ENCODE data around the gene GDF11.

GDF11 gene

DNA sequence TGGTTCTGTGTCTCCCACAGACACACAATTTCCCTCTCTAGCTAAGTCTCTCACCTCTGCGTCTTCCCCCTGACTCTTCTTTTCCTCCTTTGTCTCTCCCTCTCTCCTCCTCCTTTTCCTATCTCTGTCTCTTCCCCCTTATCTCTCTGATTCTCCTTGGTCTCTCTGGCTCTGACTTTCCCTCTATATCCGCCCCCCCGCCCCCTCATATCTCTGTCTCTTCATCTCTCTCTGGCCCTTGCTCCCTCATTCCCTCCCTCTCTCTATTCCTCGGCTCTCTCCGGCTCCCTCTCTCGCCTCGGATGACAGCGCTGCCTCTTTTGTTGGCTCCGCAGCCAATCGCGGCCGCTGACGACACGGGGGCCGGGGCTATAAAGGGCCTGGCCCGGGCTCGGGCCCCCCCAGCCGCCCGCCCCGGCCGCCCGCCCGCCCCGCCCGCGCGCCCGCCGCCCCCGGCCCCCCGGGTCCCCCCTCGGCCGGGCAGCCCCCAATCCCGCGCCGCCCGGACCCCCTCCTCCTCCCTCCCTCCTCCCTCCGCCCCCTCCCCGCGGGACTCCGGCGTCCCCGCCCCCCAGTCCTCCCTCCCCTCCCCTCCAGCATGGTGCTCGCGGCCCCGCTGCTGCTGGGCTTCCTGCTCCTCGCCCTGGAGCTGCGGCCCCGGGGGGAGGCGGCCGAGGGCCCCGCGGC lies at the start of gene GDF11:
GDF11 (plus strand) TSS at position 404 of the 687 bp plus-strand sequence; CDS start at position 599, 195 bp downstream.
- FAIRE-seq = no peak

- FAIRE-seq = no peak
Observed at GRCh38 chr12:55693323-55694187, 49.4 kb upstream of the GDF11 start.

GRCh38 chr12:55694188-55694515 lies 48.8 kb upstream of the GDF11 start:
- FAIRE-seq = no peak

- FAIRE-seq = no peak
Observed at GRCh38 chr12:55694651-55695050, 48.3 kb upstream of the GDF11 start.

GRCh38 chr12:55695349-55695748 lies 47.6 kb upstream of the GDF11 start:
- no peak for FAIRE-seq

DNA sequence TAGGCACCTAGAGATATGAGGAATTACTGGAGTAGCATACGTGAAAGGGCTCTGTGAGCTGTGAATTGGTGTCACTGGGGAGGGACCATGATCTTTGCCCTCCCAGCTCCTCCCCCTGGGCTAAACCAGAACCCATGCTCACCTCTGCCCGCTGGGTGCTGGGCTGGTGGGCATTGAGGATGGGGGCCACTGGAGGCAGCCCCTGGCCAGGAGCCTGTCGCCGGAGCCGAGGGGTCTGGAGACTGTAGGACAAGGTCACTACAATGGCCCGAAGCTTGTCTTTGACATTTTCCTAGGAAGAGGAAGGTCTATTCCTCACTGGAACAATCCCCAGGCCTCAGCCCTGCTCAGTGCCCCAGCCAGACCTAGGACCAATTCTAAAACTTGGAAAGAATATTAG lies 46.8 kb upstream of the GDF11 start:
- FAIRE-seq = no peak

DNA sequence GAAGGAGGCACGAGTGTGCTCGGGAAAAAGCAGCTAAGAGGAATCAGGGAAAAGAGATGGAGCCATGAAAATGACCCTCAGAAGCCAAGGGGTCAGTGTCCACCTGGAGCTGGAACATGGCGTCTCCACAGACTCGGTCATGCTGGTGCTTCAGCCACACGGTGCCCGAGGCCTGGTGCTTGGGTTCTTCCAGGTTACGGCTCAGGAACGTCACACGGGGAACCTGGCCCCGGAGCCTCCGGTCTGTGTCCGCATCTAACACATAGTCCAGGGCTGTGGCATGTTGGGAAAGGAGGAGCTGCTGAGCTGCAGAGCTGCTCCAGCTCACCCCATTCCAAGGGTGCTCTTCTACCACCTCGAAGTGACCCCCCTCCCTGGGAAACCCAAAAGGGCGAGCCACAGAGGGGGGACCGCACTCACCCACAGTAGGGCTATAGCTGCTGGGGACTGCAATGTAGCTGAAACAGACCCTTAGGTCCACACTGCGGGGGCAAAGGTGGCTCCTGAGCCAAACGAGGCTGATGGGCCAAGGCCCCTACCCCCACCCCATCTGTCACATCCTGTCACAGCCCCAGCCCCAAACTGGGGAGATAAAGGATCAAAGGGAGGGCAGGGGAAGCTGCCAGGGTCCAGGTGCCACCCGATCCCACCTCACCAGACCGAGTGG lies 46.0 kb upstream of the GDF11 start:
- no peak for FAIRE-seq

DNA sequence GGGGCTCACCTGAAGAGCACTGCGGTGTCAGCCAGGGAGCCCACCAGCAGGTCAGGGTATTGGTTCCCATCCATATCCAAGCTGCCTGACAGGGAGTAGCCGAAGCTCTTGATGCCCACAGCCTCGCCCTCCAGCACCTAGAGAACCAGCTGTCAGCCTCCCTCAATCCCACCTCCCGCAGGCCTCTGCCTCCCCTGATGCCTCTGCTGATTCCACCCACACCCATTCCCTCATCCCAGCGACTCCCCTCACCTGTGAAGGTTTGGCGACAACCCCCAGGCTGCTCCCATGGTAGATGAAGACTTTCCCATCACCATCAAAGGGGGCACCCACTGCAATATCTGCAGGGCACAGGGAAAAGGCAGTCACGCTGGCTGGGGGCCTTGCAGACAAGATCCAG lies 45.2 kb upstream of the GDF11 start:
- FAIRE-seq = no peak

DNA sequence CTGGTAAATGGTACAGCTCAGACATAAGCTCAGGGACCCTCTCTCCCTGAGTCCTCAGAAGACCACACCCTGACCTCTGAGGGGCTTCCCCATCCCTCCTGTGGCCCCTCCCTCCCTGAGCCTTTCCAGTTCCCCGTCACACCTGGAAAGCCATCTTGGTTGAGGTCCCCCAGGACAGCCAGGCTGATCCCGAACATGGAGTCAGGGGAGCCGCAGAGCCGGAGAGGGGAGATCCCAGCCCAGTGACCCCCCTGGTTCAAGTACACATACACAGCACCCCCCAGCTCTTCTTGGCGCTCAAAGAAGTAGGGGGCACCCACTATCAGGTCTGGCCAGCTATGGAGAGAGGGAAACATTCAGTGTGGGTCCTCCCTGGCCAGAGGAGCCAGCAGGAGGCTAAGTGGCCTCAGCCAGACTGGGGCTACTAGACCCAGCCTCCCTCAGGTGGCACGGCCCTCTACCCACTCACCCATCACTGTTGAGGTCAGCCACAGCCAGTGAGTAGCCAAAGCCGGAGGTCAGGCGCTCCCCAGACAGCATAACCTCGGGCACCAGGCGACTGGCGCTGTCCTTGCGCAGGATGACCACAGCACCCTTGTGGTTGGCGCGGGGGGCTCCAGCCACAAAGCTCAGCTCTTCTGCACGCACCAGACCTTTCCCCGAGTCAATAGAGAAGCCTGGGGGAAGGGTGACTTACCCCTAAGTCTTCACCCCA lies 44.5 kb upstream of the GDF11 start:
- no peak for FAIRE-seq

GRCh38 chr12:55698965-55699364 lies 44.0 kb upstream of the GDF11 start:
- FAIRE-seq = no peak

DNA sequence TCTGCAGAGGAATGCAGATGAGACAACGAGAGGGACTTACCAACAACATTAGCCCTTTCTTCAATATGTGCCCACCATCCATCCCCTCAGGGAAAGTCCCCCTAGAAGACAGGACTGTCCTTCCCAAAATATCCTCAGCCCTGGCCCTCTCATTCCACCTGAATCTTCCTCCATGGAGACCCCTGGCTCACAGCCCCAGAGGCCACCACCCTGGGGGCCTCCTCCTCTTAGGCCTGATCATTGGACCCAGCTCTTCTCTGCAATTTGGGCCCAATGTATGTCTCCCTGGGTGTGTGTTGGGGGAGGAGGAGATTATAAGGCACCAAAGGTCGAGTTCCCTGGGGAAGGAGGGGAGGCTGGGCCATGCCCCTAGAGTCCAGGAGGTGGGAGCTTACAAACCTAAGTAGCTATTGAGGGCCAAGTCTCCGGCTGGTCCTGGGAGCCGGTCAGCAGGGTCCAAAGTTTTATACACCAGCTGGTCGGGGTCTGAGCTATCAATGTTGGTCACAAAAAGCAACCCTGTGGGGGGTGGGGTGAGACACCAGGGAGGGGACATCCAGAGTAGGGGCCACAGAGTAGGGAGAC lies 43.4 kb upstream of the GDF11 start:
- no peak for FAIRE-seq

- FAIRE-seq = no peak
Observed at GRCh38 chr12:55700255-55701018, 42.5 kb upstream of the GDF11 start.

GRCh38 chr12:55702861-55703260 lies 40.1 kb upstream of the GDF11 start:
- no peak for FAIRE-seq

DNA sequence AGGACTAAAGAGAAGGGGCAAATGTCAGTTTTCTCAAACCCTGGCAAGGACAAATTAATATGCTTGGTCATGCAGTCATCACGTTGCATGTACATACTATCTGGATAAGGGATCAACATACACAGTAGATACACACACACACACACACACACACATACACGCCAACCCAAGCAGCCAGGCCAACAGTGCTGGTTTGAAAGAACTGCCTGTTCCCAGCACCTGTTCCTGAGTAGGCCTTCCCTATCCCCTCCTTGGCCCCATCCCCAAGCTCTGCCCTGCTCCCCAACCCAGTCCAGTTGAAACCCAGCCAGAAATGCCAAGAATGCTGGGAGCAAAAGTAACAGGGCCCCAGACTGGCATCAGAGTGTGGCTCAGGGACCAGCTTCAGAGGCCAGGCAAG lies 39.6 kb upstream of the GDF11 start:
- no peak for FAIRE-seq

- FAIRE-seq = no peak
Observed at GRCh38 chr12:55703901-55704761, 38.8 kb upstream of the GDF11 start.

DNA sequence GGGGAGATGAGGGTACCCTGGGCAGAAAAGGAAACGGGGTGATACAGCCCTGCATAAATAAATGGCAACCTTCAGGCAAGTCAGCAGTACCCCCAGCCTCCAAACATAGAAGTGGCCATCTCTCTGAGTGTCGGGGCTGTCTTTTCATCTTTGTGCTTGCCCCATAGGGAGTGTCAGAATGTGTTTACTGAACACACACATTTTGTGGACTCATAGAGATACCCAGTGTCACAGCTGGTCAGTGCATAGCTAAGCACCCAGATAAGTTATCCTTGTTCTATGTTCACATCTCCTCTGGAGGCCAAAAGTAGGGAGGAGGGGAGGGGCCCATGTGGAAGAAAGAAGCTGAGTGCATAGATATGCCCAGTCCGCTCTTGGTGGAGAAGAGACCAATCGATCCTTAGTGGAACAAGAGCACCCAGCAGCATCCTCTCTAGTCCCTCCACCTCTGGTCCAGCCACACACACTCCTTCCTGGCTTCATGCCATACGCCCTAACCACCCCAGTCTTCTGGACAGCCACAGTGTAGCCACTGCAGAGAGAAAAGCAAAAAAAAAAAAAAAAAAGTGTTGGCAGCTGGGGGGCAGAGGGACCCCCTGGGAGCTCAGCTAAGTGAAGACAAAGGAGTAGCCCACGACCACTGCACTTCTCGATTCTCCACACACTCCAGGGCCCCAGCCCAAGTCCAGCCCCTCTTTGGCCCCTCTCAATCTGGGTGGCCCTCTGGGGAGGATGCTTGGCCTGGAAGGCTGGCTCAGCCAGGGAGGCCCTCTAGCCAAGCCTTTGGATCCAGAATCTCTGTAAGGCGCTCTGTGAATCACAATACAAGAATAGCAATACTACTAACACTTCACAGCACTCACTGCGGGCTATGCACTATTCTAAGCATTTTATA lies 37.9 kb upstream of the GDF11 start:
- no peak for FAIRE-seq

GRCh38 chr12:55705782-55706402 lies 37.0 kb upstream of the GDF11 start:
- FAIRE-seq = no peak

DNA sequence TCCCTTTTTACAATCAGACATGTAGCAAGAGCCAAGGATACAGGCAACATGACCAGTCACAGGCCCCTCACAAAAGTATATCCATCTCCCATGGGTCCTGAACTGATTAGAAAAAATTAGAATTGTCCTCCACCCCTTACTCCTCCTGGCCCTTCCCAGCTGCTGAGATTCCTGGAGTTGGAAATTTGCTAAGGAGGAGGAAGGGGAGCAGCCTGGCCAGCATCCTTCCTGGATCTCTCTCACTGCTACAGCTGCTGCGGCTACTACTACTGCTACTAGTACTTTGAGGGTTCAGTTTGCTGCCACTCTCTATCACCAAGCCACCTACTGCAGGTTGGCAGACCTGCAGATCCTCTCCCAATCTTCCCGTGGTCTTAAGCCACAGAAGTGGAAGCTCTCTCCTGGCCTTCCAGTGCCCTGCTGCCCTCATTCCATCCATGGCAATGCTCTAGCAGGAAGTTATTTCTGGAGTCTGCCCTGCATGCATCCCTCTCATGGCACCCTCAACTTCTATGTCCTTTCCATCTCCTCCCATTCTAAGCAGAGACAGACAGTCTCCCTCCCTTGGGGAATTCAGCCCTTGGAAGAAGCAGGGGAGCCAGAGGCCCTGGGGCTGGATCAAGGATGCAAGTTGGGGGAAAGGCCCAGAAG lies 36.2 kb upstream of the GDF11 start:
- no peak for FAIRE-seq

DNA sequence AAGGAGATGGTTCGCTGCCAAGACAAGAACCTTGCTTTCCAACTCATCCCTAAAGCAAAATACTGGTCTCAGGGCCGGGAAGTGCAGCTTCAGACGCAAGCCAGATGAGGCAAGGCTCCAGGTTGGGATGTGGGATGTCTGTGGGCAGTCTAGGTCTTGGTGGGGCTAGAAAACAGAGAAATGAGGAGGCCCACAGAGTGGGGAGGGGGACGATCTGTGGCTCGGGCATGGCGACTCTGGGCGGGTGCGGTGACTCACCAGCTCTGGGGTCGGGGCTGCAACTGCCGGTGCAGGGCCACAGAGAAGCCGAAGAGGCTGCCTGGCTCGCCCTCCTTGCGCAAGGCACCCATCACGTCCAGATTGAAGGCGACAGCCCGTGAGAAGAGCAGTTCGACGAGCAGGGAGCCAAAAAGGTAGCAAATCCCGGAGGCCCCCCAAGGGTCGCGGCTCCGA lies 35.7 kb upstream of the GDF11 start:
- no peak for FAIRE-seq
